GM18861 (cell line): ENCODE data around the gene TSR2.
"Not testable (repeated sequence)": the region's sequence is repeated elsewhere in the genome, so short reads cannot be mapped to it uniquely, and the experiment has no call there.

Experiments used
- ATAC-seq: cut with Tn5 transposase; IDR thresholded peaks from one replicate; pipeline ENCODE4 v1.9.1; 2021; ENCODE audit not compliant: unreplicated experiment

TSR2 gene

GRCh38 chrX:54473993-54474859, 34.0 kb downstream of the TSR2 start:
- no peak for ATAC-seq

DNA sequence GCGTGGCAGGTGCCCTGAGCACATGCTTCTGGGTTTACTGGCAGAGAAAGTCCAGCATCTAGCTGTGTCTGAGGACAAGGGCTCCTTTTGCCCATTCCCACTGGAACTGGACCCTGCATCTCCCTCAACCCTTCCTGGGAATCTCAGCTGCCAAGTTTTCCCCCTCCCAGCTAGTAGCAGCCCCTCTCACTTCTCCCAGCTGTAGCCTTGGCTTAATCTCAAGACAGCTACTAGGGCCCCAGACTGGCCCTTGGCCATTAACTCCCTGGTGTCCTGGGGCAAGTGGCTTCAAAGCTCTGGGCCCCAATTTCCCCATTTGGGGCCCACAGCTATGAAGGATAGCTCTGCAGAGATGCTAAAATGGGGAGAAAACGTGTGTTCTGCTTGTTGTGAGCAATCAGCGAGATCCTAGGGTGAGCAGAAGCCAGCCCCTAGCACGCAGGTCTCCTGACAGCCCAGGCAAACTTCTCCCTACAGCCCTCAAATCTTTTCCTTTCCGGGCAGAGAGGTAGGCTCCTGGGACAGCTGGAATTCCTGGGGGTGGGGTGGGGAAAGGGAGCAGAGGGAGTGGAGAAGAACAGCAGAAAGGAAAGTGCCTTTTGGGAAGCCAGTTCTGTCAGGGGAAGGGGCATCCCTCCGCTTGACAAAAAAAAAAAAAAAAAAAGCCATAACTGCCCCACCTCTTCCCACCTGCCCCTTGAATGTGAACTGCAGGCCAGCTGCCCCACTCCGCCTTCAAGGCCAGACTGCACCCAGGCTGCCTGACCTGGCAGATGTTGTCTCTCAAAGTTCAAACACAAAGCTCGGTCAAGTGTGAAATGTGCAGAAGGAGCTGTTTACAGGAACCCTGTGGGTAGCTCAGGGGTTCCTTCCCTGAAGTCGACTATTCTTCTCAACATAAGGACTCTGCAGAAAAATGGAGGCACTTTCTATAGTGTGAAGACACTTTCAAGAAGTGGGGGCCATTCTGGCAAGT, 39.2 kb downstream of the TSR2 start:
- no peak for ATAC-seq

- ATAC-seq = no peak
Observed at GRCh38 chrX:54482839-54483593, 42.8 kb downstream of the TSR2 start.

DNA sequence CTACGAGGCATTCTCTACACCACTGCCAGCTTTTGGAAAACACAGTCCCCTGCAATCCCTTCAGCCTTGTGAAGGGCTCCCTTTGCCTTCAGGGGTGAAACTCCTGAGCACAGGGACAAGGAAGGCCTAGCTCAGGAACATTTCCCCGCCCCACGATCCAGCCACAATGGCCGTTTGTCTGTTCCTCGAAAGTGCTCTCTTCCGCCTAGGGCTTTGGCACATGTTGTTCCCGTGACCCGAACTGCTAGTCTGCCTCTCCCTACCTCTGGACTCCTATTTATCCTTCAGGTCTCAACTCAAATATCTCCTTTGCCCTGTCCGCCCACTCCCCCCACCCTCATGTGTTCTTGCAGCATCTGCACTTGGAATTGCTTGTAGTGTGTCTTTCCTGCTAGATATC, 43.7 kb downstream of the TSR2 start:
- ATAC-seq = no peak

- no peak for ATAC-seq
Observed at GRCh38 chrX:54484666-54485065, 44.5 kb downstream of the TSR2 start.

- ATAC-seq = not testable (repeated sequence)
Observed at GRCh38 chrX:54489819-54490218, 49.6 kb downstream of the TSR2 start.

GRCh38 chrX:54492340-54492739, 52.1 kb downstream of the TSR2 start:
- no peak for ATAC-seq

DNA sequence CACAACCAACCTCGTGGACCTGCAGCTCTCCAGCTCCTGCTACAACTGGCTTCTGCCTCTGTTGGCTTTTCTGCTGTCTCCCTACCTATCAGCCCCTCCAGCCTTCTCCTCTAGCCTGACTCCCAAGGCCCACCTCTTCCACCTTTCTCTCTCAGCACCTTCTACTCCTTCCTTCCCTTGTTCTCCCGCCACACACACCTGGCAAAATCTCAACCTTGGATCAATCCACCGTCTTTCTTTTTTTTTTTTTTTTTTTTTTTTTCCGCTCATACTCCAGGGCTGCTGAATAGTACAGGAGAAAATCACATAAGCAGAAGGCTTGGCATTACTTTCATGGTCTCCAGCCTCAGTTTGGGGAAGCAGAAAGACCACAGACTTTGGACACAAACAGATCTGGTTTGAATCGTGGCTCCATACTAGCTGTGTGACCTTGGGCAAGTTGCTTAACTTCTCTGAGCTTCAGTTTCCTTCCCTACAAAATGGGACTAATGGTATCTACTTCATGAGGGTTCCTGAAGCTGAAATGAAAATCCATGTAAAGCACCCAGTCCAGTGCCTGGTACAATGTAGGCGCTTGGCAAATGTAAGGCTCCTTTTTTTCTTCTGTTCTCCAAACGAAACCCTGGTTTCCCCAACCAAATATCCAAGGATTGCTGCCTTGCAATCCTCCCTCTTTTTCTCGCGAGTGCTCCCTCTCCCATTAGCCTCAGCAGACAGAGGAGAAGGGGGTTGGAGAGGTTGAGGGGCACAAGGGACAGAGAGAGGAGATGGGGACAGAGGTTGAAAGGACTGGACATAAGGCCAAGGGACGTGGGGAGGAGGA, 54.2 kb downstream of the TSR2 start:
- ATAC-seq = no peak
